Measurements from ENCODE around the gene CDIP1.

Gene CDIP1

GRCh38 chr16:4509420-4509819 lies 29.2 kb downstream of the CDIP1 start:
- H3K4me3 ChIP-seq (ENCODE audit: low read depth in 1 of 5, low read length in 5 of 5): no peak overlapping the region
- no peaks in the 10 kb centered on the region for H3K9me3 ChIP-seq (ENCODE audit: control insufficient read depth in 5 of 5, low read length in 5 of 5)
- no peak overlapping the region for H3K27ac ChIP-seq (ENCODE audit: low read depth, low read length)
- no peaks in the 10 kb centered on the region for H3K27me3 ChIP-seq (ENCODE audit: control insufficient read depth in 5 of 5, insufficient read depth in 4 of 5, low read length in 5 of 5)
- H3K9ac ChIP-seq (ENCODE audit: low read length in 5 of 5): no peak overlapping the region
- peaks cover 0 to 73% (median 60%) of the 10 kb centered on the region in 5 donors for H3K36me3 ChIP-seq (ENCODE audit: control insufficient read depth in 5 of 5, insufficient read depth in 5 of 5, low read length in 5 of 5)
- peaks cover 7 to 40% (median 28%) of the 10 kb centered on the region in 5 donors for H3K4me1 ChIP-seq (ENCODE audit: control insufficient read depth in 5 of 5, insufficient read depth in 5 of 5, low read length in 5 of 5)

- Histone ChIP-seq H3K4me1 (ENCODE audit: control insufficient read depth in 5 of 5, insufficient read depth in 5 of 5, low read length in 5 of 5) (peaks cover under 1 to 34% (median 22%) of the 10 kb centered on the region in 5 donors), H3K9ac (ENCODE audit: low read length in 5 of 5) (no peak overlapping the region), H3K4me3 (ENCODE audit: low read depth in 1 of 5, low read length in 5 of 5) (no peak overlapping the region), H3K9me3 (ENCODE audit: control insufficient read depth in 5 of 5, low read length in 5 of 5) (no peaks in the 10 kb centered on the region), H3K27me3 (ENCODE audit: control insufficient read depth in 5 of 5, insufficient read depth in 4 of 5, low read length in 5 of 5) (no peaks in the 10 kb centered on the region), H3K27ac (ENCODE audit: low read depth, low read length) (no peak overlapping the region), H3K36me3 (ENCODE audit: control insufficient read depth in 5 of 5, insufficient read depth in 5 of 5, low read length in 5 of 5) (peaks cover 0 to 68% (median 60%) of the 10 kb centered on the region in 5 donors)
Observed at GRCh38 chr16:4508806-4509205, 29.8 kb downstream of the CDIP1 start.

GRCh38 chr16:4507588-4508345 lies 30.8 kb downstream of the CDIP1 start:
- H3K27ac ChIP-seq (ENCODE audit: low read depth, low read length): no peak overlapping the region

GRCh38 chr16:4506450-4506849 lies 32.1 kb downstream of the CDIP1 start:
- Histone ChIP-seq H3K9ac (ENCODE audit: low read length in 5 of 5) (no peak overlapping the region), H3K4me1 (ENCODE audit: control insufficient read depth in 5 of 5, insufficient read depth in 5 of 5, low read length in 5 of 5) (peaks cover 3 to 24% (median 6%) of the 10 kb centered on the region in 5 donors), H3K9me3 (ENCODE audit: control insufficient read depth in 5 of 5, low read length in 5 of 5) (no peaks in the 10 kb centered on the region), H3K27ac (ENCODE audit: low read depth, low read length) (no peak overlapping the region), H3K27me3 (ENCODE audit: control insufficient read depth in 5 of 5, insufficient read depth in 4 of 5, low read length in 5 of 5) (no peaks in the 10 kb centered on the region), H3K4me3 (ENCODE audit: low read depth in 1 of 5, low read length in 5 of 5) (no peak overlapping the region), H3K36me3 (ENCODE audit: control insufficient read depth in 5 of 5, insufficient read depth in 5 of 5, low read length in 5 of 5) (peaks cover 0 to 47% (median 44%) of the 10 kb centered on the region in 5 donors)

More at GRCh38 chr16:4507588-4508345, 30.8 kb downstream of the CDIP1 start:
- no peak overlapping the region for H3K4me3 ChIP-seq (ENCODE audit: low read depth in 1 of 5, low read length in 5 of 5)
- H3K4me1 ChIP-seq (ENCODE audit: control insufficient read depth in 5 of 5, insufficient read depth in 5 of 5, low read length in 5 of 5): peaks cover 0 to 25% (median 12%) of the 10 kb centered on the region in 5 donors
- H3K36me3 ChIP-seq (ENCODE audit: control insufficient read depth in 5 of 5, insufficient read depth in 5 of 5, low read length in 5 of 5): peaks cover 0 to 60% (median 57%) of the 10 kb centered on the region in 5 donors
- H3K27me3 ChIP-seq (ENCODE audit: control insufficient read depth in 5 of 5, insufficient read depth in 4 of 5, low read length in 5 of 5): no peaks in the 10 kb centered on the region
- H3K9ac ChIP-seq (ENCODE audit: low read length in 5 of 5): peak overlapping the region in 1 of 5 donors; percentile 22
- H3K9me3 ChIP-seq (ENCODE audit: control insufficient read depth in 5 of 5, low read length in 5 of 5): no peaks in the 10 kb centered on the region

- Histone ChIP-seq H3K36me3 (ENCODE audit: control insufficient read depth in 5 of 5, insufficient read depth in 5 of 5, low read length in 5 of 5) (peaks cover 0 to 38% (median 35%) of the 10 kb centered on the region in 5 donors), H3K27me3 (ENCODE audit: control insufficient read depth in 5 of 5, insufficient read depth in 4 of 5, low read length in 5 of 5) (no peaks in the 10 kb centered on the region), H3K4me1 (ENCODE audit: control insufficient read depth in 5 of 5, insufficient read depth in 5 of 5, low read length in 5 of 5) (peaks cover 0 to 25% (median 12%) of the 10 kb centered on the region in 5 donors), H3K27ac (ENCODE audit: low read depth, low read length) (no peak overlapping the region), H3K4me3 (ENCODE audit: low read depth in 1 of 5, low read length in 5 of 5) (no peak overlapping the region), H3K9me3 (ENCODE audit: control insufficient read depth in 5 of 5, low read length in 5 of 5) (no peaks in the 10 kb centered on the region), H3K9ac (ENCODE audit: low read length in 5 of 5) (no peak overlapping the region)
Observed at GRCh38 chr16:4505356-4506147, 33.0 kb downstream of the CDIP1 start.

GRCh38 chr16:4501071-4501478 lies 37.5 kb downstream of the CDIP1 start:
- no peaks in the 10 kb centered on the region for H3K27me3 ChIP-seq (ENCODE audit: control insufficient read depth in 5 of 5, insufficient read depth in 4 of 5, low read length in 5 of 5)
- H3K4me1 ChIP-seq (ENCODE audit: control insufficient read depth in 5 of 5, insufficient read depth in 5 of 5, low read length in 5 of 5): peaks cover 0 to 31% (median 24%) of the 10 kb centered on the region in 5 donors
- no peak overlapping the region for H3K27ac ChIP-seq (ENCODE audit: low read depth, low read length)
- H3K4me3 ChIP-seq (ENCODE audit: low read depth in 1 of 5, low read length in 5 of 5): peak overlapping the region in 2 of 5 donors; percentile 15 to 30
- no peaks in the 10 kb centered on the region for H3K9me3 ChIP-seq (ENCODE audit: control insufficient read depth in 5 of 5, low read length in 5 of 5)
- peaks cover 3 to 15% (median 9%) of the 10 kb centered on the region in 5 donors for H3K36me3 ChIP-seq (ENCODE audit: control insufficient read depth in 5 of 5, insufficient read depth in 5 of 5, low read length in 5 of 5)
- peak overlapping the region in 4 of 5 donors; percentile 1 to 49 (median 10) for H3K9ac ChIP-seq (ENCODE audit: low read length in 5 of 5)

- Histone ChIP-seq H3K27ac (ENCODE audit: low read depth, low read length) (no peak overlapping the region), H3K27me3 (ENCODE audit: control insufficient read depth in 5 of 5, insufficient read depth in 4 of 5, low read length in 5 of 5) (no peaks in the 10 kb centered on the region), H3K4me1 (ENCODE audit: control insufficient read depth in 5 of 5, insufficient read depth in 5 of 5, low read length in 5 of 5) (peaks cover 0 to 30% (median 24%) of the 10 kb centered on the region in 5 donors), H3K9ac (ENCODE audit: low read length in 5 of 5) (peak overlapping the region in 2 of 5 donors; percentile 1 to 49), H3K9me3 (ENCODE audit: control insufficient read depth in 5 of 5, low read length in 5 of 5) (no peaks in the 10 kb centered on the region), H3K4me3 (ENCODE audit: low read depth in 1 of 5, low read length in 5 of 5) (peak overlapping the region in 1 of 5 donors; percentile 15), H3K36me3 (ENCODE audit: control insufficient read depth in 5 of 5, insufficient read depth in 5 of 5, low read length in 5 of 5) (peaks cover 3 to 12% (median 7%) of the 10 kb centered on the region in 5 donors)
Observed at GRCh38 chr16:4500272-4500671, 38.3 kb downstream of the CDIP1 start.

- no peak overlapping the region for H3K9ac ChIP-seq (ENCODE audit: low read length in 5 of 5)
- no peak overlapping the region for H3K27ac ChIP-seq (ENCODE audit: low read depth, low read length)
- H3K4me1 ChIP-seq (ENCODE audit: control insufficient read depth in 5 of 5, insufficient read depth in 5 of 5, low read length in 5 of 5): peaks cover 0 to 30% (median 24%) of the 10 kb centered on the region in 5 donors
- no peaks in the 10 kb centered on the region for H3K9me3 ChIP-seq (ENCODE audit: control insufficient read depth in 5 of 5, low read length in 5 of 5)
- H3K27me3 ChIP-seq (ENCODE audit: control insufficient read depth in 5 of 5, insufficient read depth in 4 of 5, low read length in 5 of 5): no peaks in the 10 kb centered on the region
- peaks cover 3 to 12% (median 7%) of the 10 kb centered on the region in 5 donors for H3K36me3 ChIP-seq (ENCODE audit: control insufficient read depth in 5 of 5, insufficient read depth in 5 of 5, low read length in 5 of 5)
- no peak overlapping the region for H3K4me3 ChIP-seq (ENCODE audit: low read depth in 1 of 5, low read length in 5 of 5)
Observed at GRCh38 chr16:4499196-4499555, 39.4 kb downstream of the CDIP1 start.

GRCh38 chr16:4498546-4499195 lies 39.9 kb downstream of the CDIP1 start:
- peaks cover 0 to 27% (median 24%) of the 10 kb centered on the region in 5 donors for H3K4me1 ChIP-seq (ENCODE audit: control insufficient read depth in 5 of 5, insufficient read depth in 5 of 5, low read length in 5 of 5)

More at GRCh38 chr16:4498546-4499195, 39.9 kb downstream of the CDIP1 start:
- Histone ChIP-seq H3K27me3 (ENCODE audit: control insufficient read depth in 5 of 5, insufficient read depth in 4 of 5, low read length in 5 of 5) (no peaks in the 10 kb centered on the region), H3K4me3 (ENCODE audit: low read depth in 1 of 5, low read length in 5 of 5) (no peak overlapping the region), H3K9me3 (ENCODE audit: control insufficient read depth in 5 of 5, low read length in 5 of 5) (no peaks in the 10 kb centered on the region), H3K27ac (ENCODE audit: low read depth, low read length) (no peak overlapping the region), H3K36me3 (ENCODE audit: control insufficient read depth in 5 of 5, insufficient read depth in 5 of 5, low read length in 5 of 5) (peaks cover 3 to 12% (median 7%) of the 10 kb centered on the region in 5 donors), H3K9ac (ENCODE audit: low read length in 5 of 5) (no peak overlapping the region)
